Activated CD4-positive, alpha-beta T cell treated with anti-CD3 and anti-CD28 coated beads, Interleukin-2, amount 50 U/mL, for 4 hours (primary cell): ENCODE measurements around the gene APOL3.
"Not testable (repeated sequence)": the region's sequence is repeated elsewhere in the genome, so short reads cannot be mapped to it uniquely, and the experiment has no call there.

Experiments
- DNase-seq, 2 experiments: peaks; one replicate each; pipeline ENCODE4 v3.0.0-alpha.2; 2020

APOL3 gene

DNA sequence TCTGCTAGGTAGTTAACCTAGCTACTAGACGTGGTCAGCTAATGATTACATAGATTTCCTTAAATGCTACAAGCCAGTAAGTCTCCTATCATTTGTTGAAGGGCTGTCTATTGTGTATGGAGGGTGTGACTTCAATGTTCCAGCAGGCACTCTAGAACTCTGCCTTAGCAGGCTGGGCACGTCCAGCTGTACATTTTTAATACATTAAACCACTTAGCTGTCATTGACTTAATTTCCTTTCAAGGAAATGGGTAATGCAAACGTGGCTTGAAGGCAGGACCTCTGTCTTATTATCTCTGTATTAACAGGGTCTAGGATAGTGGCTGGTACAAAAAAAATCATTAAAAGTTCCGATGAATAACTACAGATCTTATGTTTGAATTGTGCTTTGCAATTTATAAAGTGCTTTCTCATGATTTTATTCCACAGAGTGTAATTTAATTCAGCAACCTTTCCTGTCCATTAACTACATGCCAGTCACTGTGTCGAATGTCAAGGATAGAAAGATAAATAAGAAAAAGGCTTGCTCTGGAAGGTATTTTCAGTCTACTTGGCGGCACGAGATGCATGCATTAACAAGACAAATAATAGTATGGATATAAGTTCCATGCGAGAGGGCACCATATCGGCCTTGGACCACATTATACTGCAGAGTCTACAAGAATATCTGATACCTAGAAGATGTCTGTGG is 60.3 kb downstream of the APOL3 start:
- DNase-seq: no peak

DNA sequence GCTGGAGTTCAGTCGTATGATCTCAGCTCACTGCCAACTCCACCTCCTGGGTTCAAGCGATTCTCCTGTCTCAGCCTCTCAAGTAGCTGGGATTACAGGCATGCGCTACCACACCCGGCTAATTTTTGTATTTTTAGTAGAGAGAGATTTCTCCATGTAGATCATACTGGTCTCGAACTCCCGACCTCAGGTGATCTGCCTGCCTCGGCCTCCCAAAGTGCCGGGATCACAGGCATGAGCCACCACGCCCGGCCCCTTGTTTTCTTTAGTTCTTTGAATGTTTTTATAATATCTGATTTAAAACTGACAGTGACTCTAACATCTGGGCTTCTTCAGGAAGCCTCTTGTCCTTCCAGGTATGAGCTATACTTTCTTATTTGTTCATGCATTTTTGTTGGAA is 61.0 kb downstream of the APOL3 start:
- DNase-seq: not testable (repeated sequence)

DNA sequence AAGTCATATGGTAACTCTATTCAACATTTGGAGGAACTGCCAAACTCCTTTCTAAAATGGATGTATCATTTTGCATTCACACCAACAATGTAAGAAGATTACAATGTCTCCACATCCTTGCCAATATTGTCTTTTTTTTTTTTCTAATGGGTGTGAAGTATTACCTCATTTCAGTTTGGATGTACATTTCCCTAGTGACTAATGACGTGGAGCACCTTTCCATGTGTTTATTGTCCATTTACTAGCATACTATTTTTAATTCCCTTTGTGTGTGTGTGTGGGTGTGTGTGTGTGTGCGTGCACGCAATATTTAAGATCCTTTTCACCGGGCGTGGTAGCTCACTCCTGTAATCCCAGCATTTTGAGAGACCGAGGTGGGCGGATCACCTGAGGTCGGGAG is 62.7 kb downstream of the APOL3 start:
- DNase-seq: no peak

DNA sequence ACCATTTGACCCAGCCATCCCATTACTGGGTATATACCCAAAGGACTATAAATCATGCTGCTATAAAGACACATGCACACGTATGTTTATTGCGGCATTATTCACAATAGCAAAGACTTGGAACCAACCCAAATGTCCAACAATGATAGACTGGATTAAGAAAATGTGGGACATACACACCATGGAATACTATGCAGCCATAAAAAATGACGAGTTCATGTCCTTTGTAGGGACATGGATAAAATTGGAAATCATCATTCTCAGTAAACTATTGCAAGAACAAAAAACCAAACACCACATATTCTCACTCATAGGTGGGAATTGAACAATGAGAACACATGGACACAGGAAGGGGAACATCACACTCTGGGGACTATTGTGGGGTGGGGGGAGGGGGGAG is 69.8 kb downstream of the APOL3 start:
- DNase-seq: not testable (repeated sequence)
